IMR-90 (cell line): ENCODE measurements around the gene KCNK6. TPM values are rescaled to one million over a fixed set of nuclear protein-coding genes. Genes with fewer than 3 reads are reported as not detected.

Experiments
- ATAC-seq: fragments of 200-7000 bp; cut with Tn5 transposase; 2 replicates; pipeline ENCODE4 v1.9.1; 2020; ENCODE audit warnings: low read depth, mild to moderate bottlenecking, moderate library complexity
- BruUV-seq: library from RNA; stranded (reverse); fragments of 400-500 nt; replicated peaks from 2 replicates; lab custom pipeline; 2021; lab: Mats Ljungman, UMichigan
- CTCF ChIA-PET: fragments of 300-600 bp; formaldehyde crosslinking; extraction: SDS; loops from one replicate; lab custom pipeline; 2021; ENCODE audit warnings: antibody characterized with exemption; lab: Yijun Ruan, JAX
- POLR2A ChIA-PET: fragments of 300-600 bp; sonication (Branson Sonifier 250); formaldehyde crosslinking; loops from one replicate; lab custom pipeline; 2022; ENCODE audit warnings: antibody characterized with exemption; ENCODE audit not compliant: unreplicated experiment; lab: Charles Lee
- DNase-seq: peaks from one replicate; pipeline ENCODE4 v3.0.0; 2013
- H2AFZ ChIP-seq: replicated peaks from 2 replicates; pipeline ENCODE3; 2013; ENCODE audit warnings: low read length, mild to moderate bottlenecking; ENCODE audit not compliant: poor library complexity
- H2AK5ac ChIP-seq: 2 replicates; pipeline ENCODE4 v1.6.1; 2013; ENCODE audit warnings: low read depth, low read length, inconsistent platforms
- H2AK9ac ChIP-seq: replicated peaks from 2 replicates; pipeline ENCODE3; 2013; ENCODE audit warnings: mild to moderate bottlenecking, low read depth, low read length, moderate library complexity; ENCODE audit not compliant: poor library complexity
- H2BK120ac ChIP-seq: 2 replicates; pipeline ENCODE4 v1.6.1; 2013; ENCODE audit warnings: low read depth, low read length, inconsistent platforms
- H2BK15ac ChIP-seq: 3 replicates; pipeline ENCODE4 v1.6.1; 2013; ENCODE audit warnings: low read depth, low read length, inconsistent platforms
- H2BK20ac ChIP-seq: 2 replicates; pipeline ENCODE4 v1.6.1; 2013; ENCODE audit warnings: low read depth, mild to moderate bottlenecking, inconsistent platforms, low read length, moderate library complexity
- H2BK5ac ChIP-seq: 2 replicates; pipeline ENCODE4 v1.6.1; 2013; ENCODE audit warnings: mild to moderate bottlenecking, low read depth, low read length, inconsistent platforms; ENCODE audit not compliant: poor library complexity, severe bottlenecking
- H3K14ac ChIP-seq: replicated peaks from 2 replicates; pipeline ENCODE4 v1.6.1; 2013; ENCODE audit warnings: low read depth, low read length, inconsistent platforms
- H3K18ac ChIP-seq: 2 replicates; pipeline ENCODE4 v1.6.1; 2013; ENCODE audit warnings: low read depth, low read length, control low read depth
- H3K23ac ChIP-seq: 2 replicates; pipeline ENCODE4 v1.6.1; 2013; ENCODE audit warnings: low read depth, low read length, inconsistent platforms
- H3K27ac ChIP-seq: 2 replicates; pipeline ENCODE4 v1.5.1; 2013; ENCODE audit warnings: mild to moderate bottlenecking, control low read depth, low read length; ENCODE audit not compliant: insufficient read depth
- H3K27me3 ChIP-seq: 2 replicates; pipeline ENCODE4 v1.6.1; 2013; ENCODE audit warnings: low read length; ENCODE audit not compliant: control insufficient read depth, insufficient read depth
- H3K36me3 ChIP-seq: 2 replicates; pipeline ENCODE4 v1.6.1; 2013; ENCODE audit warnings: low read length, mixed read lengths; ENCODE audit not compliant: control insufficient read depth, insufficient read depth
- H3K4ac ChIP-seq: 2 replicates; pipeline ENCODE4 v1.6.1; 2013; ENCODE audit warnings: low read depth, low read length, inconsistent platforms
- H3K4me1 ChIP-seq: 2 replicates; pipeline ENCODE4 v1.6.1; 2013; ENCODE audit warnings: low read length, mixed read lengths; ENCODE audit not compliant: control insufficient read depth, insufficient read depth
- H3K4me2 ChIP-seq: 2 replicates; pipeline ENCODE4 v1.6.1; 2013; ENCODE audit warnings: low read depth, mild to moderate bottlenecking, control low read depth, low read length, moderate library complexity
- H3K4me3 ChIP-seq: 2 replicates; pipeline ENCODE4 v1.5.1; 2013; ENCODE audit warnings: low read depth, mild to moderate bottlenecking, control low read depth, low read length, moderate library complexity; ENCODE audit not compliant: insufficient read depth
- H3K56ac ChIP-seq: 2 replicates; pipeline ENCODE4 v1.6.1; 2013; ENCODE audit warnings: low read length, inconsistent platforms; ENCODE audit not compliant: insufficient read depth; ENCODE audit errors: extremely low read depth
- H3K79me1 ChIP-seq, 2 experiments: 2 replicates each; pipeline ENCODE4 v1.6.1; 2013; ENCODE audit warnings: low read length in 2 of 2, inconsistent platforms in 1 of 2, low read depth in 1 of 2
- H3K9ac ChIP-seq: 2 replicates; pipeline ENCODE4 v1.6.1; 2013; ENCODE audit warnings: low read depth, low read length, control low read depth
- H3K9me1 ChIP-seq: 2 replicates; pipeline ENCODE4 v1.6.1; 2013; ENCODE audit warnings: low read length, inconsistent platforms; ENCODE audit not compliant: insufficient read depth
- H3K9me3 ChIP-seq: 2 replicates; pipeline ENCODE4 v1.6.1; 2013; ENCODE audit warnings: low read length; ENCODE audit not compliant: control insufficient read depth, insufficient read depth
- H4K20me1 ChIP-seq: 2 replicates; pipeline ENCODE4 v1.6.1; 2013; ENCODE audit warnings: low read length, inconsistent platforms; ENCODE audit not compliant: insufficient read depth
- H4K5ac ChIP-seq: 2 replicates; pipeline ENCODE4 v1.6.1; 2013; ENCODE audit warnings: mild to moderate bottlenecking, low read depth, low read length, control low read depth
- H4K8ac ChIP-seq, 2 experiments: 2 replicates each; pipeline ENCODE4 v1.6.1; 2013; ENCODE audit warnings: low read depth in 2 of 2, low read length in 2 of 2, control low read depth in 1 of 2, inconsistent platforms in 1 of 2
- H4K91ac ChIP-seq: 2 replicates; pipeline ENCODE4 v1.6.1; 2013; ENCODE audit warnings: low read depth, low read length, inconsistent platforms; ENCODE audit not compliant: insufficient read depth
- BHLHE40 ChIP-seq: fragments of 150-350 bp; IDR thresholded peaks from 2 replicates; pipeline ENCODE4 v1.6.1; 2016; ENCODE audit warnings: mild to moderate bottlenecking, low read depth, low read length
- CHD1 ChIP-seq: IDR thresholded peaks from 2 replicates; pipeline ENCODE4 v1.6.1; 2012; ENCODE audit warnings: low read depth, low read length, improper control_type of control experiment
- CTCF ChIP-seq: conservative IDR thresholded peaks from 2 replicates; pipeline ENCODE4 v1.5.1; 2012; ENCODE audit warnings: mild to moderate bottlenecking, low read depth, low read length, improper control_type of control experiment
- MAFK ChIP-seq: IDR thresholded peaks from 2 replicates; pipeline ENCODE4 v1.6.1; 2012; ENCODE audit warnings: low read depth, low read length, improper control_type of control experiment
- RAD21 ChIP-seq: IDR thresholded peaks from 2 replicates; pipeline ENCODE4 v1.6.1; 2012; ENCODE audit warnings: low read length, improper control_type of control experiment
- RCOR1 ChIP-seq: IDR thresholded peaks from 2 replicates; pipeline ENCODE4 v1.6.1; 2012; ENCODE audit warnings: mild to moderate bottlenecking, low read length, improper control_type of control experiment; ENCODE audit not compliant: insufficient replicate concordance
- RFX5 ChIP-seq: IDR thresholded peaks from 2 replicates; pipeline ENCODE4 v1.8.0; 2012; ENCODE audit warnings: low read depth, mild to moderate bottlenecking, low read length, moderate library complexity
- USF2 ChIP-seq: fragments of 150-350 bp; IDR thresholded peaks from 2 replicates; pipeline ENCODE4 v1.6.1; 2017; ENCODE audit warnings: mild to moderate bottlenecking, antibody characterized with exemption, low read length, low read depth
- WGBS, 2 experiments: methylation state at CpG; one replicate each; pipeline versions ENCODE4 v1.1.5 to v1.1.7; 2013; ENCODE audit warnings: missing lambda C conversion rate in 2 of 2; ENCODE audit not compliant: insufficient read length in 1 of 2; ENCODE audit errors: extremely low coverage in 2 of 2; 5-methylcytosine and 5-hydroxymethylcytosine counted together
- dilution Hi-C: fragments of 300-500 bp; cut with HindIII; formaldehyde crosslinking; loops from one replicate; pipeline ENCODE4 v1.14.3; 2018; ENCODE audit warnings: low sequenced_read_pairs; ENCODE audit not compliant: unreplicated experiment
- in situ Hi-C: fragments of 300-500 bp; cut with MboI; formaldehyde crosslinking; loops from 3 replicates; pipeline ENCODE4 v1.14.3; 2019; ENCODE audit warnings: low sequenced_read_pairs, inconsistent platforms, mixed read lengths
- intact Hi-C: fragments of 100-400 bp; cut with micrococcal nuclease; formaldehyde crosslinking; loops from 2 replicates; pipeline ENCODE4 v1.10.0; 2022
- polyA plus RNA-seq, 3 experiments: library from polyadenylated mRNA; depleted of rRNA; stranded (reverse); fragments of >200 nt; gene quantifications; 2 replicates each; pipeline ENCODE4 v1.2.3, GENCODE V29; 2012; ENCODE audit warnings: low replicate concordance in 1 of 3
- total RNA-seq: library from RNA; depleted of rRNA; stranded (reverse); fragments of >200 nt; gene quantifications from 2 replicates; pipeline ENCODE4 v1.2.3, GENCODE V29; 2012

Gene KCNK6
- total and polyA plus RNA-seq, 2 of the 4 experiments (the other 2 are of a cell fraction), result 2.7 to 4.5 TPM

GRCh38 chr19:38309615-38310278 is 9.9 kb upstream of the KCNK6 start:
- dilution Hi-C loops, result no loop called here
- ChIA-PET CTCF (no interaction called here), POLR2A (no interaction called here)
- no peak overlapping the region for H3K4me3 ChIP-seq
- no peak overlapping the region for H3K4me2 ChIP-seq
- intact Hi-C loops, result no loop called here
- peaks cover 23% of the 10 kb centered on the region for H3K36me3 ChIP-seq
- H2AK5ac ChIP-seq, result no peak overlapping the region
- H3K14ac ChIP-seq, result no peak overlapping the region
- no peaks in the 10 kb centered on the region for H3K27me3 ChIP-seq
- DNase-seq (no peak), ATAC-seq (no peak)
- no peak overlapping the region for H4K91ac ChIP-seq
- H3K27ac ChIP-seq, result no peak overlapping the region
- no peaks in the 10 kb centered on the region for H3K9me1 ChIP-seq
- H3K56ac ChIP-seq, result no peak overlapping the region
- H2AK9ac ChIP-seq, result no peak overlapping the region
- no TSS peak for BruUV-seq
- H3K23ac ChIP-seq, result no peak overlapping the region
- H2BK120ac ChIP-seq, result no peak overlapping the region
- H3K79me1 ChIP-seq, result peaks cover 7 to 41% of the 10 kb centered on the region in 2 experiments
- no peak overlapping the region for H3K9ac ChIP-seq
- H4K5ac ChIP-seq, result no peak overlapping the region
- in situ Hi-C loops, result no loop called here
- H3K4me1 ChIP-seq, result no peaks in the 10 kb centered on the region
- no peak overlapping the region for H2BK15ac ChIP-seq
- no peak overlapping the region for H3K4ac ChIP-seq
- no peak overlapping the region for H4K8ac ChIP-seq
- H2BK20ac ChIP-seq, result no peak overlapping the region
- H4K20me1 ChIP-seq, result peaks cover 4% of the 10 kb centered on the region; the same call in 1 of the 2 replicates
- no peaks in the 10 kb centered on the region for H3K9me3 ChIP-seq
- TF ChIP-seq USF2 (no peak), MAFK (no peak), CTCF (no peak), CHD1 (no peak), BHLHE40 (no peak), RCOR1 (no peak), RAD21 (no peak), RFX5 (no peak)
- no peak overlapping the region for H2BK5ac ChIP-seq
- WGBS, 2 experiments, result no CpG with 5 or more reads among the region's 3 CpGs
- H2AFZ ChIP-seq, result no peak overlapping the region
- H3K18ac ChIP-seq, result no peak overlapping the region
